Activated CD4-positive, alpha-beta T cell treated with anti-CD3 and anti-CD28 coated beads, Interleukin-2, amount 10 ng/mL, durations not matched to agents 7 days and 5 days (primary cell): ENCODE results near the gene ANK2. TPM values are rescaled to one million over a fixed set of nuclear protein-coding genes. Genes with fewer than 3 reads are reported as not detected.
"Not testable (repeated sequence)": the region's sequence is repeated elsewhere in the genome, so short reads cannot be mapped to it uniquely, and the experiment has no call there.

Experiments used
- CTCF ChIA-PET: fragments of 350-600 bp; sonication (Branson Sonifier 250); formaldehyde crosslinking; loops from one replicate; lab custom pipeline; 2021; ENCODE audit warnings: antibody characterized with exemption; lab: Charles Lee
- POLR2A ChIA-PET: fragments of 350-600 bp; sonication (Branson Sonifier 250); formaldehyde crosslinking; loops from one replicate; lab custom pipeline; 2021; ENCODE audit warnings: antibody characterized with exemption; lab: Charles Lee
- DNase-seq: peaks from one replicate; pipeline ENCODE4 v3.0.0-alpha.2; 2020
- H3K27ac Mint-ChIP-seq: one replicate; pipeline ENCODE4 v1.8.0; 2021; ENCODE audit warnings: mild to moderate bottlenecking, moderate library complexity, mixed read lengths
- H3K27me3 Mint-ChIP-seq: one replicate; pipeline ENCODE4 v1.8.0; 2021; ENCODE audit warnings: mixed read lengths
- H3K36me3 Mint-ChIP-seq: one replicate; pipeline ENCODE4 v1.8.0; 2021; ENCODE audit warnings: low read depth, mixed read lengths
- H3K4me1 Mint-ChIP-seq: one replicate; pipeline ENCODE4 v1.8.0; 2021; ENCODE audit warnings: mixed read lengths
- H3K4me3 Mint-ChIP-seq: one replicate; pipeline ENCODE4 v1.8.0; 2021; ENCODE audit warnings: mild to moderate bottlenecking, moderate library complexity, mixed read lengths
- H3K9me3 Mint-ChIP-seq: one replicate; pipeline ENCODE4 v1.8.0; 2021; ENCODE audit warnings: mixed read lengths
- total RNA-seq, 2 experiments: library from RNA; stranded (reverse); gene quantifications; one replicate each; pipeline ENCODE4 v1.2.3, GENCODE V29; 2021

The ANK2 gene
- total RNA-seq, 2 experiments from 2014 or later: 0.42 to 0.67 TPM

- Mint-ChIP-seq H3K36me3 (no peaks in the 10 kb centered on the region), H3K27me3 (no peaks in the 10 kb centered on the region), H3K27ac (no peak overlapping the region), H3K4me1 (no peaks in the 10 kb centered on the region), H3K4me3 (no peak overlapping the region), H3K9me3 (no peaks in the 10 kb centered on the region)
- ChIA-PET CTCF (no interaction called here), POLR2A (no interaction called here)
- no peak for DNase-seq
Observed at GRCh38 chr4:113057891-113058290, 8.4 kb downstream of the ANK2 start.

DNA sequence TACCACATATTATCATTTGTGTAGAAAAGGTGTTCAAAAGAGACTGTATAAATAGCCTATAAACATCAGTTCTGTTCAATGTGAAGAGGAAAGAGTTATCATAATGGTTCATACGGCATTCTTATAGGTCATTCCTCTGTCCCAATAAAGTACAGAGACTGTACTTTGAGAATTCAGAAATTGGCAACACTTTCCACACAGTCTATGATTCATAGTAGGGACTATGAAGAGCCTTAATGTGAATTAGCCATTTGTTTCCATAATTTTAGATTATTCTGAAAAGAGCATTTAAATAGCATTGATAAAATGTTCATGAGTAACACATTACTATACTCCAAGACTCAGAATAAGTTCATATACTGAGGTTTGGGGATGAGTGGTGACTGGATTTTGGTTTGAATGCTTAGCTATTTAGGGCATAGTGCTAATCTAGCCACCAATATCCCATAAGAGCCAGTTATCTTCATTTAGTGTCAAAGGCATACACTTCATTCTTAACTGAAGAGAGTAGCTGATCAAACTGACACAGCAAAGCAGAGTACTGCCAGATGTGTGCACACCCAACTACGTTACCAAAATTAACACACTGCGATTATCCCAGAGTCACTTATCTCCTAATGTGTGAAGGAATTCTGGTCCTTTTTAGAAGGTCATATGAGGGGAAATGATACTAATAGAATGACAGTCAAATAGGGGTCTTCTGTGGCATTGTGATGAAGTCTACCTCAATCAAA lies 10.2 kb downstream of the ANK2 start:
- CTCF ChIA-PET: no interaction called here
- no peaks in the 10 kb centered on the region for H3K4me1 Mint-ChIP-seq
- no peak overlapping the region for H3K4me3 Mint-ChIP-seq

DNA sequence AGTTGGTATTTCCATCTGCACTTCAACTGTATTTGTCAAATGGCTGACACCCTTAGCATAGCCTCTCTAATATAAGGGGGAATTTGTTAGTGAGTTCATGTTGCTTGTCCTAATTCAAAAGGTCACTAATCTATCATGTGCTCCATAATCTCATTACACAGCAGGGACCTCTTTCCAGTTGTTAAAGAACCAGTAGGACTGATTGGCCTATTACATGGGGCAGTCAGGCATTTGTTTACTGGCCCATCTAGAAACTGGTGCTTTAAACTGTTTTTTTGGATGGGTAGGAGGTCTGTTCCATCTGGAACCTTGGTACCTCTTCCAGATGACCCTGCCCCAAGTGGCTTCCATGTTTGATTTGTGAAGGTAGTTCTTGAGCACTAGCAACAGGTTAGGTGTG lies 11.4 kb downstream of the ANK2 start:
- H3K27ac Mint-ChIP-seq: no peak overlapping the region
- H3K36me3 Mint-ChIP-seq: no peaks in the 10 kb centered on the region
- H3K27me3 Mint-ChIP-seq: peaks cover 1% of the 10 kb centered on the region
- CTCF ChIA-PET: interaction anchor here (0.7 kb wide), 1 partner anchor 965 kb away, joined by 3 read pairs; no protein-coding TSS in a partner anchor
- POLR2A ChIA-PET: no interaction called here
- no peak overlapping the region for H3K4me3 Mint-ChIP-seq
- DNase-seq: no peak
- no peaks in the 10 kb centered on the region for H3K4me1 Mint-ChIP-seq
- no peaks in the 10 kb centered on the region for H3K9me3 Mint-ChIP-seq

More for the DNA sequence above, 10.2 kb downstream of the ANK2 start:
- POLR2A ChIA-PET: no interaction called here
- H3K27me3 Mint-ChIP-seq: peaks cover 1% of the 10 kb centered on the region
- no peak overlapping the region for H3K27ac Mint-ChIP-seq
- H3K9me3 Mint-ChIP-seq: no peaks in the 10 kb centered on the region
- no peak for DNase-seq
- H3K36me3 Mint-ChIP-seq: no peaks in the 10 kb centered on the region

DNA sequence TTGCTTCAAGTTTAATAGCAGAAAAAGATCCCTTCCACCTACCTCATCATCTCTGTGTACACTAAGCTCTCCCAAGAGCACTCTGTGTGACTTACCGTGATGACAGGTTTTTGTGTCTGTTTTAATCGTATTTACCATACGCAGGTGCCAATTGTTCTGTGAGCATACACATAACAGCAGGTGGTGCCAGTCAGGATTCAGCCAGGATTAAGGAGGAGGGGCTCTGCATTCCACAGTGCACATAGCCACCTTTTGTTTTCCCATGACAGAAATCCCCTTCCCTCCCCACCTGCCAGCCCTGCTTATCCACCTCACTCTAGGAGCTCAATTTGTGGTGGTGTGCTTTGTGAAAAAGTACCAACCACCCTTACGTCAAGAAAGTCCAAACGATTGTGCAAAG lies 14.8 kb downstream of the ANK2 start:
- no peaks in the 10 kb centered on the region for H3K36me3 Mint-ChIP-seq
- H3K27me3 Mint-ChIP-seq: peaks cover 1% of the 10 kb centered on the region
- H3K9me3 Mint-ChIP-seq: no peaks in the 10 kb centered on the region
- ChIA-PET CTCF (no interaction called here), POLR2A (no interaction called here)
- no peak overlapping the region for H3K4me3 Mint-ChIP-seq
- H3K4me1 Mint-ChIP-seq: no peaks in the 10 kb centered on the region
- no peak overlapping the region for H3K27ac Mint-ChIP-seq
- no peak for DNase-seq

DNA sequence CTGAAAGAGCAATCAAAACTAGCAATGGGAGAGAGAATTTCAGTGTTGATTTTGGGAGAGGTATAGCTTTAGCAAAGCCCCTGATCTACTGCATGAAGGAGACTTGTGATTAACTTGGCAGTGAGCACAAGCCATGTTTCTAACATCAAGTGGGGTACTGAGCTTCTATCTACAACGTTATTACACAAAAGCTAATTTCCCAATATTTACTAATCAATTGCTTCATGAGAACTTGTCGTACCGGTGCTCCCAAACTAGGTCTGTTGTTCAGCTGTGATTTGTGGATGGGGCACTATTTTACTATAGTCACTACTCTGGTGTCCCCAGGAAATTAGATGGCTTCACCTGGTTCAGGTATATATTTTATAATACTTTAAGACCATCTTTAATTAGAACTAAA lies 16.2 kb downstream of the ANK2 start:
- DNase-seq: no peak
- Mint-ChIP-seq H3K4me1 (no peaks in the 10 kb centered on the region), H3K4me3 (no peak overlapping the region), H3K9me3 (no peaks in the 10 kb centered on the region), H3K36me3 (no peaks in the 10 kb centered on the region), H3K27ac (no peak overlapping the region), H3K27me3 (peaks cover 1% of the 10 kb centered on the region)
- POLR2A ChIA-PET: no interaction called here
- CTCF ChIA-PET: no interaction called here

- H3K9me3 Mint-ChIP-seq, CTCF ChIA-PET, H3K27me3 Mint-ChIP-seq, H3K36me3 Mint-ChIP-seq, H3K4me3 Mint-ChIP-seq, H3K27ac Mint-ChIP-seq, DNase-seq, H3K4me1 Mint-ChIP-seq, POLR2A ChIA-PET: not testable (repeated sequence)
Observed at GRCh38 chr4:113068771-113069170, 19.3 kb downstream of the ANK2 start.

DNA sequence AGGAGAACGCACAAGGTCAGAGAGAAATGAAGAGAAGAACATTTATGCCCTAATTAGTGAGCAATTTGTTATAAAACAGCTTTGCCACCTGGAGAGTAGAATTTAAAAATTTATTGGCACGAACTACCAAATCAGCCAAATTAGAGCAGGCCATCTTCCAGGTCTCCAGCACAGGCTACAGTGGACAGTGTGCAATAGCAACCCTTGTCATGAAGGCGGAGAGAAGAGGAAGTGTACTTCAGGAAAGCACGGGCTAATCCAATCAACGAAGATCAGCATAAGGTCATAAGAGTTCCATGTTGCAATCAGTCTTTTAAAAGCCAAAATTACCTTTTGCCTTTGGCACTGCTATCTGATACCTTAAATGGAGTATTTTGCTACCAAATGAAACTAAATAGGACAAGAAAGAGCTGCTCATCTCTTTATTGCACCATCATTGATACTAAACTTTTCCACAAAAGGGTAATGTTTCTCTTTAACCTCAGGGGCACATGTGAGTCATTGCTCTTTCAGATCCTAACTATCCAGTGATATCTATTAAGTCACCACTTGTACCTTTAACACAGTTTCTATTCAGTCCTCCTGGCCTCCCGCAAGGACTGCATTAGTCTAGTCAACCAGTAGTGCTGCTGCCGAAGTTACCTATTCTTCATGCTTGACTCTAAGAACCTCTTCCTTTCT lies 19.9 kb downstream of the ANK2 start:
- H3K4me1 Mint-ChIP-seq: no peaks in the 10 kb centered on the region
- peaks cover 1% of the 10 kb centered on the region for H3K27me3 Mint-ChIP-seq
- POLR2A ChIA-PET: no interaction called here
- no peaks in the 10 kb centered on the region for H3K9me3 Mint-ChIP-seq
- DNase-seq: no peak
- CTCF ChIA-PET: no interaction called here
- no peak overlapping the region for H3K27ac Mint-ChIP-seq
- H3K36me3 Mint-ChIP-seq: no peaks in the 10 kb centered on the region
- no peak overlapping the region for H3K4me3 Mint-ChIP-seq

GRCh38 chr4:113070755-113071154 lies 21.3 kb downstream of the ANK2 start:
- DNase-seq: no peak
- Mint-ChIP-seq H3K4me1 (no peaks in the 10 kb centered on the region), H3K27me3 (no peaks in the 10 kb centered on the region), H3K4me3 (no peak overlapping the region), H3K27ac (no peak overlapping the region), H3K36me3 (no peaks in the 10 kb centered on the region), H3K9me3 (no peaks in the 10 kb centered on the region)
- POLR2A ChIA-PET: no interaction called here
- CTCF ChIA-PET: no interaction called here

DNA sequence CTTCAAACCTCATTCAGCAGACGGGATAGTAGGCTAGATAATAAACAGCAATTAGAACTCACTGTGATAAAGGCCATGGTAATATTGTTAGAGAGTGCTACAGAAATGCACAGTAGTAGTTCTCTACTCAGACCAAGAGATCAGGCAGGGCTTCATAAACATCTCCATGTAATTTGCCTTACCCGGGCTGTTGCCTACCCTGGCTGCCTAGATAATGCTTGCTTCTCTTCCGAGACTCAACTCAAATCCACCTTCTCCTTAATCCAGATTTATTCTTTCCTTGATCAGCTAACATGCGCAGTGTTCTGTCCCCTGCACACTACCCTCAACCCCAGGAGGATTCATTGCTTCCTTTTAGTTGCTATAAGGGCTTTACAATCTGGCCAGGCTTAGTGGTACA lies 21.8 kb downstream of the ANK2 start:
- no peaks in the 10 kb centered on the region for H3K9me3 Mint-ChIP-seq
- H3K27ac Mint-ChIP-seq: no peak overlapping the region
- no peaks in the 10 kb centered on the region for H3K36me3 Mint-ChIP-seq
- no peaks in the 10 kb centered on the region for H3K27me3 Mint-ChIP-seq
- DNase-seq: no peak
- CTCF ChIA-PET: no interaction called here
- no peak overlapping the region for H3K4me3 Mint-ChIP-seq
- no peaks in the 10 kb centered on the region for H3K4me1 Mint-ChIP-seq
- POLR2A ChIA-PET: no interaction called here

GRCh38 chr4:113071805-113072204 lies 22.4 kb downstream of the ANK2 start:
- no peak overlapping the region for H3K4me3 Mint-ChIP-seq
- H3K9me3 Mint-ChIP-seq: no peaks in the 10 kb centered on the region
- ChIA-PET POLR2A (no interaction called here), CTCF (no interaction called here)
- H3K36me3 Mint-ChIP-seq: no peaks in the 10 kb centered on the region
- no peak overlapping the region for H3K27ac Mint-ChIP-seq
- DNase-seq: no peak
- no peaks in the 10 kb centered on the region for H3K4me1 Mint-ChIP-seq
- no peaks in the 10 kb centered on the region for H3K27me3 Mint-ChIP-seq

GRCh38 chr4:113073451-113074005 lies 24.1 kb downstream of the ANK2 start:
- Mint-ChIP-seq H3K4me3 (no peak overlapping the region), H3K27ac (no peak overlapping the region), H3K27me3 (no peaks in the 10 kb centered on the region), H3K4me1 (no peaks in the 10 kb centered on the region), H3K36me3 (no peaks in the 10 kb centered on the region), H3K9me3 (no peaks in the 10 kb centered on the region)
- no peak for DNase-seq
- POLR2A ChIA-PET: no interaction called here
- CTCF ChIA-PET: no interaction called here

DNA sequence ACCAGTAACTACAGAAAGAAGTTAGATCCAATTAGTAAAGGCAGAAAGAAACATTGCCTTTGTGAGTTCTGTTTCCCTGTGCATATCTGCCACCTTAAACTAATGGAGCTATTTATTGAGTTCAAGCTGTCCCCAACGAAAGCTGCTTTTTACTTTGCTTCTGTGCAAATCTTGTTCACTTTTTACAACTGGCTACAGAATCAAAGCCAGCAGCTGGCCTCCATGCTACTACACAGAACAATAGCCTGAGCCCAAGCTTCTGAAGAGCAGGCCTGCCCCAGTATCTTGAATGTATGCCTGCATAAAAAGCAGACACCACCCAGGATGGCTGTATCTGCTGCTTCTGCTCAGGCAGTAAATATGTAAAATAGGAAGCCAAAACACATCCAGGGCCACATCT lies 28.1 kb downstream of the ANK2 start:
- ChIA-PET POLR2A (no interaction called here), CTCF (no interaction called here)
- no peaks in the 10 kb centered on the region for H3K27me3 Mint-ChIP-seq
- H3K9me3 Mint-ChIP-seq: no peaks in the 10 kb centered on the region
- no peaks in the 10 kb centered on the region for H3K36me3 Mint-ChIP-seq
- no peaks in the 10 kb centered on the region for H3K4me1 Mint-ChIP-seq
- no peak for DNase-seq
- no peak overlapping the region for H3K27ac Mint-ChIP-seq
- H3K4me3 Mint-ChIP-seq: no peak overlapping the region

DNA sequence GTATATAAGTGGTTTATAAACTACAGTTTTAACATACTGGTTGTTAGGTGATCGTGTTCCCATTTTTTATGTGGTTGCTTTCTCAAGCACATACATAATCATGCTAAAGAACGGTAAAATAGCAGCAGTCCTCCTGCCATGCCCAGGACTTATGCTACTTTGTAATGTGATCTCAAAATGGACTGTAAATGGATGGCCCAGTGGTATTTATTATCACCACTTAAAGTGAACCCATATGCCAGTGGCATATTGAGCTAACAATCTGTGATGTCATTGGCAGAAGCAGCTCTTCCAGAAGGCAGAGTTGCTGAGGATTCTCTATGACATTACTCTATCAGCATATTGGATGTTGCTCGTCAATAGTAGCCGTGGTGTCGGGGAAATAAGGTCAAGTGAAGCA lies 28.6 kb downstream of the ANK2 start:
- H3K4me1 Mint-ChIP-seq: no peaks in the 10 kb centered on the region
- H3K27me3 Mint-ChIP-seq: no peaks in the 10 kb centered on the region
- CTCF ChIA-PET: no interaction called here
- no peak overlapping the region for H3K4me3 Mint-ChIP-seq
- no peaks in the 10 kb centered on the region for H3K9me3 Mint-ChIP-seq
- H3K36me3 Mint-ChIP-seq: no peaks in the 10 kb centered on the region
- POLR2A ChIA-PET: no interaction called here
- DNase-seq: no peak
- no peak overlapping the region for H3K27ac Mint-ChIP-seq
